ENCODE measurements around the gene ARHGEF12.

Gene ARHGEF12

GRCh38 chr11:120344302-120345004 is 8.2 kb downstream of the ARHGEF12 start:
- no peak for DNase-seq

GRCh38 chr11:120346233-120346632 is 10.0 kb downstream of the ARHGEF12 start:
- DNase-seq, result peak; percentile 36

- no peak for DNase-seq
Measured at GRCh38 chr11:120350637-120351036, 14.4 kb downstream of the ARHGEF12 start.

GRCh38 chr11:120352405-120352804 is 16.2 kb downstream of the ARHGEF12 start:
- DNase-seq, result no peak

GRCh38 chr11:120354068-120354467 is 17.9 kb downstream of the ARHGEF12 start:
- DNase-seq, result no peak

GRCh38 chr11:120354779-120355178 is 18.6 kb downstream of the ARHGEF12 start:
- DNase-seq, result no peak

GRCh38 chr11:120357620-120358019 is 21.4 kb downstream of the ARHGEF12 start:
- no peak for DNase-seq

GRCh38 chr11:120358729-120359128 is 22.5 kb downstream of the ARHGEF12 start:
- DNase-seq, result no peak

GRCh38 chr11:120363436-120363835 is 27.2 kb downstream of the ARHGEF12 start:
- DNase-seq, result no peak

GRCh38 chr11:120365512-120365911 is 29.3 kb downstream of the ARHGEF12 start:
- no peak for DNase-seq

- DNase-seq, result no peak
Measured at GRCh38 chr11:120372296-120372695, 36.1 kb downstream of the ARHGEF12 start.

GRCh38 chr11:120375076-120375475 is 38.9 kb downstream of the ARHGEF12 start:
- no peak for DNase-seq

- DNase-seq, result no peak
Measured at GRCh38 chr11:120376547-120377182, 40.5 kb downstream of the ARHGEF12 start.

- no peak for DNase-seq
Measured at GRCh38 chr11:120378474-120378873, 42.3 kb downstream of the ARHGEF12 start.

- no peak for DNase-seq
Measured at GRCh38 chr11:120381401-120381800, 45.2 kb downstream of the ARHGEF12 start.

GRCh38 chr11:120383518-120384155 is 47.4 kb downstream of the ARHGEF12 start:
- DNase-seq, result no peak

- DNase-seq, result no peak
Measured at GRCh38 chr11:120384476-120384875, 48.3 kb downstream of the ARHGEF12 start.

- DNase-seq, result no peak
Measured at GRCh38 chr11:120385110-120385509, 48.9 kb downstream of the ARHGEF12 start.

GRCh38 chr11:120385655-120386054 is 49.4 kb downstream of the ARHGEF12 start:
- peak; percentile 7 for DNase-seq

- DNase-seq, result no peak
Measured at GRCh38 chr11:120386318-120386717, 50.1 kb downstream of the ARHGEF12 start.

GRCh38 chr11:120386774-120387371 is 50.7 kb downstream of the ARHGEF12 start:
- DNase-seq, result no peak

GRCh38 chr11:120388261-120388660 is 52.0 kb downstream of the ARHGEF12 start:
- DNase-seq, result no peak

GRCh38 chr11:120389693-120390584 is 53.7 kb downstream of the ARHGEF12 start:
- peak; percentile 80 for DNase-seq

Measured in NCI-H82 (cell line).